Stromal cell of bone marrow (primary cell): ENCODE results near the gene MGAT5B.
A peak's percentile ranks its signal among the peaks of the same experiment; 100 is the strongest.
"Not testable (repeated sequence)": the region's sequence is repeated elsewhere in the genome, so short reads cannot be mapped to it uniquely, and the experiment has no call there.

ENCODE experiments used
- DNase-seq: peaks from one replicate; pipeline ENCODE4 v3.0.0-alpha.2; 2012; ENCODE audit warnings: low read depth

The MGAT5B gene

DNA sequence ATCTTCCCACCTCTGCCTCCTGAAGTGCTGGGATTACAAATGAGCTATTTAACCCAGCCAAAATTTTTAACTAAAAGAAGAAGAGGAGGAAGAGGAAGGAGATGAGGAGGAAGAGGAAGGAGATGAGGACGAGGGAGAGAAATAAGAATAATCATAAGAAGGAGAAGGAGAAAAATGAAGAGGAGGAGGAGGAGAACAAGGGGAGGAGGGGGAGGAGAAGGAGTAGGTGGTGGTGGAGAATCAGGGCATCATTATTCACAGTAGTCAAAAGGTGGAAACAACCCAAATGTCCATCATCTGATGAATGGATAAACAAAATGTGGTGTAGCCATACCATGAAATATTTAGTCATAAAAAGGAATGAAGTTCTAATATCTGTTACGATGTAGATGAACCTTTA is 21.2 kb upstream of the MGAT5B start:
- no peak for DNase-seq

DNA sequence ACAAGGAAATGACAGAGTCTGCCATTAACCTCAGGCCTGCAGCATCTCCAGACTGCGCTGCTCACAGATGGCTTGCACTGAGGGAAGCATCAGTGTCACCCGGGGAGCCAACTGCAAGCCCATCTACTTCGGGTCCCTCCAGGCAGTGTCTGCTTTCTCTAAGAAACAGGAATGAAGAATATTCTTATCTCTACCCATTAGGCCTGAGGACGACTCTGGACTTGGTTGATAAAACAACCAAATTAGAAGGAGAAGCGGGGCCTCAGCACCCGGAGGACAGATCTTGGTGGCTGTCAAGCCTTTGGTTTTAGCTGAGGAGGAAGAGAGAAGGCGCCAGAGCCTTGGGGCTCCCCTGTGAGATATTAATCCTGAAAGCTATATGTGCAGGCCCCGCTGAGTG is 19.5 kb upstream of the MGAT5B start:
- no peak for DNase-seq

DNA sequence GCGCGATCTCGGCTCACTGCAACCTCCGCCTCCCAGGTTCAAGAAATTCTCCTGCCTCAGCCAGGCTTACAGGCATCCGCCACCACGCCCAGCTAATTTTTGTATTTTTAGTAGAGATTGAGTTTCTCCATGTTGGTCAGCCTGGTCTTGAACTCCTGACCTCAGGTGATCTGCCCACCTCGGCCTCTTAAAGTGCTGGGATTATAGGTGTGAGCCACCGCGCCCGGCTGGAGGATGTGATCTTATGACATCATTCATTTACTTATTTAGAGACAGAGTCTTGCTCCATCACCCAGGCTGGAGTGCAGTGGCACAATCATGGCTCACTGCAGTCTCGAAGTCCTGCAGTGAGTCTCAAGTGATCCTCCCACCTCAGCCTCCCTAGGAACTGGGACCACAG is 19.0 kb upstream of the MGAT5B start:
- DNase-seq = not testable (repeated sequence)

DNA sequence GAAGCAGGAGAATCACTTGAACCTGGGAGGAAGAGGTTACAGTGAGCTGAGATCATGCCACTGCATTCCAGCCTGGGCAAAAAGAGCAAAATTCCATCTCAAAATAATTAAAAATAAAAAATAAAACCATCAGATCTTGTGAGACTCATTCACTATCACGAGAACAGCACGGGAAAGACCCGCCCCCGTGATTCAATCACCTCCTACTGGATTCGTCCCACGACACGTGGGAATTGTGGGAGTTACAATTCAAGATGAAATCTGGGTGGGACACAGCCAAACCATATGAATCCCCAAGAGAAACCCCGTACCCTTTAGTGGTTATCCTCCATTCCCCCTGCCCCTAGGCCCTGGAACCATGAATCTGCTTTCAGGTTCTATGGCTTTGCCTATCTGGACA is 15.4 kb upstream of the MGAT5B start:
- no peak for DNase-seq

DNA sequence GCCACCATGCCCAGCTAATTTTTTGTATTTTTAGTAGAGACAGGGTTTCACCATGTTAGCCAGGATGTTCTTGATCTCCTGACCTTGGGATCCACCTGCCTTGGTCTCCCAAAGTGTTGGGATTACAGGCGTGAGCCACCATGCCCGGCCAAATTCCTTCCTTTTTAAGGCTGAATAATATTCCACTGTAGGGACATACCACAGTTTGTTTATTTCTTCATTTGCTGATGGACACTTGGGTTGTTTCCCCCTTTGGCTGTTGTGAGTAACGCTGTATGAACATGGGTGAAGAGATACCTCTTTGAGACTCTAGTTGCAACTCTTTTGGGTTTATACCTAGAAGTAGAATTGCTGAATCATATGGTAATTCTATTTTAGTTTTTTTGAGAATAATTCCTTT is 13.1 kb upstream of the MGAT5B start:
- DNase-seq = no peak

DNA sequence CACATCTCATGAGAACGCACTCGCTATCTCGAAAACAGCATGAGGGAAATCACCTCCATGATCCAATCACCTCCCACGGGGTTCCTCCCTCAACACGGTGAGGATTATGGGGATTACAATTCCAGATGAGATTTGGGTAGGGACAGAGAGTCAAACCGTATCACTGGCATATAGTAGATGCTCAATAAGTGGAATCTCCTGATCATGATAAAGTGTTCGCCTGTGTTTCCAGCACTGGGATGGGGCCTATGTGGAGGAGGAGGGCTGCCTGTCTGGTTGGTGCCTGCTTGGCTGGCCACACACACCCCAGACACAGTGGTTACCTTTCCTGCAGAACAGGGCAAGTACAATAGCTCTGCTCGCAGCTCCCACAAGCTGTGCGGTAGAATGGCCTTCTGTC is 6.1 kb upstream of the MGAT5B start:
- DNase-seq = no peak

DNA sequence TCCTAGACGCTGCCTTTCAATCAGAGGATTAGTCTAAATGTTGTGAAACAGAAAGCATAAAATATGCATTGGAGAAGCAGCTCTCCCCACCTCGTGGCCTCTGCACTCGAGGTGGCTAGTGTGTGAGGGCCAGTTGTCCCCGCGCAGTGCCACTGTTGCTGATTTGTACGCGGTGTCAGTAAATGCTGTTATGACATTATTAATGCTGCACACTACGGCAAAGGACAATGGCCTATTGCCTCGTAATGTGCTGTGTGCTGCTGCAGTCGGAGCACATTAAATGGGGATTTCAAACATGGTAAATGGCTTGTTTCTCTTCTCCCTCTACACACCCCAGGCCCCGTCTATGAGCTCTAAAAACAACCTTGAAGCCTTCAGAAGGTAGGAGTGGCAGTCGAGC is 5.7 kb upstream of the MGAT5B start:
- no peak for DNase-seq

DNA sequence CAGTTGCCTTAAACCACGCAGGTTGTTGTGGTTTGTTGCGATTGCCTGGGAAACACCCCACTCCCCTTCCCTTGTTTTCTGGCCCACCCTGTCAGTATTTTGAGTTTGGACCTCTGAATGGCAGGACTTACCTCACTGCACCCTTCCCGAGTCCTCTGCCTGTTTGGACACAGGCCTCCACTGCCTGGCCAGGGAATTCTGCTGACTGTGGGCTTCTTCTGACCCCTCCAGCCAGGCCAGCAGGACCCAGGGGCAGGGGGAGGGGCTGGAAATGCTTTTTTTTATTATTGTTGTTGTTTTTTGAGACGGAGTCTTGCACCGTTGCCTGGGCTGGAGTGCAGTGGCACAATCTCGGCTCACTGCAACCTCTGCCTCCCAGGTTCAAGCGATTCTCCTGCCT is 4.2 kb upstream of the MGAT5B start:
- no peak for DNase-seq

DNA sequence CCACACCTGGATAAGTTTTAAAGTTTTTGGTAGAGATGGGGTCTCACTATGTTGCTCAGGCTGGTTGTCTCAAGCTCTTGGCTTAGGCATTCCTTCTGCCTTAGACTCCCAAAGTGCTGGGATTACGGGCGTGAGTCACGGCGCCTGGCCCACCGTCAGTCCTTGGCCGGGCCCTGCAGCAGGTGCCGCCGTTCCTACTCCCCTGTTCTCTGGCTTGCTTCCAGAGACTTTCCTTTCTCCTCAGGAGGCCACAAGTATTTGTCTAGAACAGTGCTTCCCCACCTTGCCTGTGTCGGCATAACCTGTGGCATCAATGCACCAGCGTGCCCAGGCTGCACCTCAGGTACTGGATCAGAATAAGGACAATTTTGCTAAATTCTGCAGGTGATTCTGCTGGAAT is 3.0 kb upstream of the MGAT5B start:
- no peak for DNase-seq

DNA sequence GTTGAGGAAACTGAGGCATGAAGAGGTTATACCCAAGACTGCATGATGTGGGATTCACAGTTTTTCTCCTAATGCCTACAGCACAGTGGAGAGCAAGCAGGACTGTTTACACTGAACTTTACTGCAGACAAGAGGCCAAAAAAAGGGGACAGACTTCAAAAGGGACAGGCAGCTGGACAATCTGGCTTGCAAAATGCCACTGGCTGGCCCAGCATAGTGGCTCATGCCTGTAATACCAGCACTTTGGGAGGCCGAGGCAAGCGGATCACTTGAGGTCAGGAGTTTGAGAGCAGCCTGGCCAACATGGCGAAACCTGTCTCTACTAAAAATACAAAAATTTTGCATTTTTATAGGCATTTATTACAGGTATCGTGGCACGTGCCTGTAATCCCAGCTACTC is 2.0 kb upstream of the MGAT5B start:
- DNase-seq = no peak

DNA sequence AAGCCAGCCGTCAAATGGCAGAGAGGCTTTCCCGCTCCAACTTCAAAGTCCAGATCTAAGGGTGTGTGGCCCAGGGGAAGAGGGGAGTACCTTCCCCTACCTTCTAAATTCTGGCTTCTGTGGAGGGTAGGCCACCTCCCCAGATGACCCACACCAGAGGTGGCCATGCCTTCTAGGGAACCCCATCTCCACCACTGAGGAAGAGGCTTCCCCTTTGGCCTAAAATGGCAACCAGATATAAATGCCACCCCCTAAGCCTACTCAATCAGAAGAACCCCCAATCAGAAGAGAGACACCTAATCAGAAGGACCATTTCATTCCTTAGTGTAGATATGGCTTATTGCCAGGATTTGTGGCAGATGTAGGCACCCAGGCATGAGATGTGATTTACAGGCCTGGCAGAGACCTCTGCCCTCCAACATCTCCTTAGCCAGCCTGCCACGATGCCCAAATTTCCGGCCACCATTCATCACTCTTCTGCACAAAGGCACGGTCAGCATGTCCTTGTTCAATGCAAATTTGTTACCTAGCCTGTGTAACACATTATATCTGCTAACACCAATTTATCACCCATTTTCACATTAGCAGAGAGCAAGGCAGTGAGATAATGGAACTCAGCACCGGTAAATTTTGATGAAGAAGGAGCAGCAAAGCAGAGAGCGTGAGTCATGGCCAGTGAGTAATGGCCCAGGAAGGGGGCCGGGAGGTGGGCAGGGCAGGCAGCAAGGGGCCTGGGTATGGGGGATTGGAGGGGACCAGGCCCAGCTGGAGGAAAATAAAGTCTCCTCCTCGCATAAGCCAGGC is 1.2 kb upstream of the MGAT5B start:
- no peak for DNase-seq

DNA sequence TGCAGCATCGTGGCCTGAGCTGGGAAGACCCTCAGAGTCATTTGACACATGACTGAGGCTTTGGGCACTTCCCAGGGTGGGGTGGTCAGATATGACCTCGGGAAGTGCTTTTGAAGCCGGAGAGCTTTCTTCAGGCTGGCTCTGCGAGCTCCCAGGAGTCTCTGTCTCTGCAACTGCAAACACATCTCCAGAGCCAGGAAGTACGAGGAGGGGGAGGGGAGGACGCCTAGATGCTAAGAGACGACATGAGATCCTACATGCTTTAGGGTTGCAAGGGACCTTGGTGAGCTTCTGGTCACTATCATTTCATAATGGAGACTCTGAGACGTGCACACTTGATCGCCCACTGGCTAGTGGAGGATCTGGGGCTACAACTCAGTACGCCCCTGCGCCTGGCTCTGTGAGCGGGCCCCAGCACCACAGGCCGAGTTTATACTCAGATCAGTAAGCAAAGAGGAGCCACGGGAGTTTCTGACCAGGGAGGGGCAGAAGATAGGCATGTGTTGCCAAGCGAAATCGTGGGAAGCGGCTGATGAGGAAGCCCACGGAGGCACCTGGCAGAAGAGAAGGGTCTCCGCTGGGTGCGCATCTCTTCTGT is 527 bp upstream of the MGAT5B start:
- no peak for DNase-seq

DNA sequence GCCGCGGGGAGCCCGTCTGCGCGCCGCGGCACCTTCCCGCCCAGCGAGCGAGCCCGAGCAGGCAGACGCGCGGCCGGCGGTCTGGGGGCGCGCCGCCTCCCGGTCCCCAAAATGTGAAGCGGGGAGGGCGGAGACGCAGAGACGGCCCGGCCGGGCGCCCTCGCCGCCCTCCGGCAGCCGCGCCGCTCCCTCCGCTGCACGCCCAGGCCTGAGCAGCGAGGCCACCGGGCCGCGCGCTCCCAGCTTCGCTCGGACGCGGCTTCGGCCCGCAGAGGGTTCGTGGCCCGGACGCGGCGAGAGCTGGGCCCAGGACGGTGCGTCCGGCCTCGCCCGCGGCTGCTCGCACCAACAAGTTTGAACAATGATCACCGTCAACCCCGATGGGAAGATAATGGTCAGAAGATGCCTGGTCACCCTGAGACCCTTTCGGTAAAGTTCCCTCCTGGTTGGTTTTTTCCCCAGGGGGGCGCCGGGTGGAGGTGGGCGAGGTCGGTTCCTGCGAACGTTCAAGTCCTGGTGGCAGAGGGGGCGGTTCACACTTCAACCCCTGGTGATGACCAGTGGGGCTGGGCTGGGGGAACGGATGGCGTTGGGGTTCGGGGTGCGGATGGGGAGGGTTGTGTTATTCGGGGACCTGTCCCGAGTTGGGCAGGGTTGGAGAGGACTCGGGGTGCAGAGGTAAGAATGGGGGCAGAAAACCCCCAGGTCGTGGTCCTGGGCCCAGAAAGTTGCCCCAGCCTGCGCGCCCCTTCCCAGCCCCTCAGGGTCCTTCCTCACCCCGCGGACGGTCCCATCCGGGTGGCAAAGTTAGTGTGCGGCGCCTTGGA is 678 bp downstream of the MGAT5B start:
- DNase-seq = no peak

DNA sequence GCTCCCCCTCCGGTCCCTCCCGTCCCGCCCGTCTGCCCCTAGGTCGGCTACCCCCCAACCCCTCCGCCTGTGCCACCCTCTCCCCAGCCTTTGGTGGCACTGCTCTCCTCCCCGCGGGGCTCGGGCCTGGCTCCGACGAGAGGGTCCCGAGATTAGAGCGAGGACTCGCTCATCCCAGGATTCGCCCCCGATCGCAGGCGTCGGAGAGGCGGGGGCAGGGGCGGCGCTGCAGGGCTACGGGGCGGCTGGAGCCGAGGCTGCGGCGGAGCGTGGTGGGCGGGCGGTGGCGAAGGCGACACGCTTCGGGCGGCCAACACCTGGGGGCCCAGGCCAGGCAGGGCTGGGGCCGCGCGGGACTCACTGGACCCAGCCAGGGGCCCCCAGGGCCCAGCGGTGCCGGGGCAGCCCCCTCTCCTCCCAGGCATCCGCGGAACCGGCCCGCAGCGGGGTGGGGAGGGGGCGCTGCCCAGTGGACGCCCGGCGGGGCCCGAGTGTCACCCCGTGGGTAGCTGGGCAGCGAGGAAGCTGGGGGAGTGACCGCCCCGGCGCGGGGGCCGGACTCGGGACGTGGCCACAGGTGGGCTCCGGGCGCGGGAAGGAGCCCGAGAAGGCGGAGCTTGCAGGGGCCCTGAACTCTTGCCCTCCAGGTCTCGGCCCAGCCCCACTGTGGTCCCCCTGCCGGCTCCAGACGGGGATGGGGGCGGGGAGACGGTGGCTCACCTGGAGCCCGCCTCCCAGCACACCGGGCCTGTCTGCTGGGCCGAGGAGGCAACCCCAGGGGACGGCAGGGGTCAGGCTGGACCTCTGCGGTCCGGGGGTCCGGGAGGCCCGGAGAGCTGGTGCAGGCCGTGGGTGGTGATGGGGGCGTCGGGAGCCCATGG is 1.5 kb downstream of the MGAT5B start:
- no peak for DNase-seq

DNA sequence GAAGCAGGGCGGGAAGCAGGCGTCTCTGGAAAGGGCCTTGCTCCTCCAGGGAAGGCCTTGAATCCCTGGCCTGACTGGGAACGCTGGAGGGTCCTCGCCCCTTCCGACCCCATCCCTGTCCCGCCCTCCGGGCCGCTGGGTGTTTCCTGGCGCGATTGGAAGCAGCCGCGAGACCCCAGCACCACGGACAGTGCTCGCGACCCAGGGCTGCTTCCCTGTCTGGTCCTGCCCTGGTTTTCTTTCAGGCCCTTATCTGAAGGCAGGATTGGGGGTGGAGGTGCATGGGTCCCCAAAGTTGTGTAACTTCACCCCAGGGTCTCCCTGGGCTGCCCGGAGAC is 2.1 kb downstream of the MGAT5B start:
- DNase-seq = no peak

DNA sequence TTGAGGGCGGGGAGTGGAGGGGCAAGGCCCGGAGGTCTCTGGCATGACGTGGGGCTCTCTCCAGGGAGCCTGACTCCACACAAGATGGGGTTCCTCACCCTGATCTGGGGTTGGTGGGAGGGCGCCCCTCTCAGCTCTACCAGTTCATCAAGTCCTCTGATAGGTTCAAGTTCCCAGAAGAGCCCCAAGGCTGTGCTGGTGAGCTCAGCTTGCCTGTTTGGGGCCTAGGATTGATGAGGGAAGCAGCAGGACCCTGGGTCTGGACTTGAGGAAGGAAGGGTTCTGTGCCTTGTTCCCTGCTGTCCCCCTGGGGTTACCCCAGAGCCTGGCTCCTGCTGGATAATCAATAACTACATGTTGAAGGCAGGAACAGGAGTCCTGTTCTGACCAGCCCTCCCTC is 3.5 kb downstream of the MGAT5B start:
- DNase-seq = no peak

DNA sequence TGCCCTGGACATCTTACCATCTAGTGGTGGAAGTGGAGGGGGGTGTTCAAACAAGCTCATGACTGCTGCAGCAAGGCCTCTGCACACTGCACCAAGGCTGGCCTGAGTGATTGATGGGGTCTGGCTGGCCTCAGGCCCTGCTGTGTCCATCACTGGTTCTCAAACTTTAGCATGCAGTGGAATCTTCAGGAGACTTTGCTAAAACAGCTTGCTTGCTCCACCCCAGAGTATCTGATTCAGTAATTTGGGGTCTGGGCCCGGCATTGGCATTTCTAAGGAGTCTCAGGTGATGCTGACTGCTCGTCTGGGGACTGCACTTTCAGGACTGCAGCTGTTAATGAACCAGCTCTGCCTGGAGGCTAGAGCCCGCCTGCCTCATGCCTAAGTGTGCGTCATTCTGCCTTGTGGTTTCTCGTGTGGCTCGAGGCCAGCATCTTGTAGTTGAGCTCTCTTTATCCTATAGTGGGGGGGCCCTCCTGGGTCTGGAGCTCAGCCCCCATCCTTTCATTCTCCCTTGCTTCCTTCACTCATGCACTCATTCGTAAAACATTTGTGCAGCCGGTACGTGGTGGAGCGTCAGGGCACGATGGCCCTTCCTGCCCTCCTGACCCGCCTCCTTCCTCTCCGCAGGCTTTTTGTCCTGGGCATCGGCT is 4.1 kb downstream of the MGAT5B start:
- DNase-seq = peak; percentile 78

DNA sequence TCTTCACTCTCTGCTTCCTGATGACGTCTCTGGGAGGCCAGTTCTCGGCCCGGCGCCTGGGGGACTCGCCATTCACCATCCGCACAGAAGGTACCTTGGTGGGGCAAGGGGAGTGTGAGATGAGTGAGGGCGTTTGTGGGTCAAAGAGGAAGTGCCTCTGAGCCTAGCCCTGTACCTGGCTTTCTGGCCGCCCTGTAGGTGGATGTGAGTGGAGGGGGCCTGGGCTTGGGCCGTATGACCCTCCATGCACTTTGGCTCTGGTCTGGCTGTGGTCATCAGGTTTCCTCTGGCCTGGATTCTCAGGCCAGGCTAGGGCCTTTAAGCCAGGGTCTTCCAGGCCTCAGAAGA is 4.6 kb downstream of the MGAT5B start:
- DNase-seq = no peak

DNA sequence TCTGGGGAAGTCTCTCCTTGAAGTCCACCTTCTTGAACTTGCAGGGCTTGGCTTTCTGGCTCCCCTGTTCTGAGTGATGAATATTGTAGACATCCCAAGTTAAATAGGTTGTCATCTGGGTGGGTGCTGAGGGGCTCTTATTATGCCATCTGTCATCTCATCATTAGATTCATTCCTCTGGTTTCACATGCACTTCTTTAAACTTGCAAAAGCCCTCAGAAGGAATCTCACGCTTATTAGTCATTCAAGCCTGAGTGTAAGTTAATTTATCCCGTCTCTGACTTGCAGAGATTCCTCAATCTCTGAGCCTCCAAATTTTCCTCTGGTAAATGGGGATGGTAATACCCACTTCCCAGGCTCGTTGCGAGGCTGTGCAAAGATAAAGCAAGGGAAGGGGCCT is 5.7 kb downstream of the MGAT5B start:
- no peak for DNase-seq

DNA sequence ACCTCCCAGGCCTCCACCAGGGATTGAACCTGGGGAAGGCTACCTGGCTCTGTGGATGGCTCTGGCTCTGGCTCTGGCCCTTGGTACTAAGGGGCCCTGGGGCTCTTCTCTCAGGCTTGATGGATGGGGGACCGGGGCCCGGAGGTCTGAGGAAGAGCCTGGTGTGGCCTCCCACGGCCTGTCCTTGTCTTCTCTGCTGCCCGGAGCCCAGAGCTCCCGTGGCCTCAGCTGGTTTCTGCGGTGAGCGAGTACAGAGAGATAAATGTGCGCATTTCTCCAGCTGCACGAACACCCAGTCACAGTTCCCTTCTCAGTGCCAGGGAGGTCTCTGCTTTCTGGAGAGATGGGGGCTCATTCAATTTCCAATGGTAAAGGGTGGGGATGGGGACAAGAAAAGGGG is 9.2 kb downstream of the MGAT5B start:
- no peak for DNase-seq

DNA sequence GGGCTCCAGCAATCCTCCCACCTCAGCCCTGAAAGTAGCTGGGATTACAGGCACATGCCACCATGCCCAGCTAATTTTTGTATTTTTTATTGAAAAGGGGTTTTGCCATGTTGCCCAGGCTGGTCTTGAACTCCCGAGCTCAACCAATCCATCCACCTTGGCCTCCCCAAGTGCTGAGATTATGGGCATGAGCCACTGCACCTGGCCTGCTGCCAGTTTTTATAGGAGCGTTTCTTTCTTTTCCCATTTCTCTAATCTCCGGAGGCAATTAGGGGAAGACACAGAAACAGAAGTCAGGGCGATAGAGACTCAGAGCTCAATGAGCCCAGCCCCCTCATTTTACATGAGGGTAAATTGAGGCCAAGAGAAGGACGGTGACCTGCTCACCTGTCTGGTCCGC is 10.4 kb downstream of the MGAT5B start:
- DNase-seq = no peak

DNA sequence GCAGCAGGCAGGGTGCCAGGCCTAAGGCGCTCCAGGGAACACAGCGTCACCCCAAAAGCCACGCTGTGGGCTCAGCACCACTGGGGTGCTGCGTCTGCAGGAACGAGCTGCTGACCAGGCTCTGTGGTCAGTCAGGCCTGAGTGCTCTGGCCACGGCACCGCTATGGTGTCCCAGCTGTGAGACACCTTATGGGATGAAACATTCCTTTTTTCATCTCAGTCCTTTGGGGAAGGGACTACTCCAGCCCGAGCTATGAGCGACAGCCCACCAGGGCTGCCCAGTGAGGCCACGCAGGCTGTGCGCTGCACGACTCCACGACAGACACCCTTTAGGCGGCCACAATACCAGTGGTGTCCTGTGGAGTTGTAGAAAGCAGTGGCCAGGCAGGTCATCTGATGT is 11.1 kb downstream of the MGAT5B start:
- DNase-seq = no peak
